Measurements from ENCODE around the gene FEM1A.
"Not testable (repeated sequence)": the region's sequence is repeated elsewhere in the genome, so short reads cannot be mapped to it uniquely, and the experiment has no call there.

FEM1A gene

GRCh38 chr19:4839192-4839591 lies 47.7 kb downstream of the FEM1A start:
- no peaks in the 10 kb centered on the region for H3K9me3 ChIP-seq (ENCODE audit: control insufficient read depth, insufficient read depth, low read length)
- H3K4me1 ChIP-seq (ENCODE audit: control insufficient read depth, insufficient read depth, low read length) = no peaks in the 10 kb centered on the region
- peaks cover 10% of the 10 kb centered on the region for H3K36me3 ChIP-seq (ENCODE audit: control insufficient read depth, insufficient read depth, low read length)
- H3K27me3 ChIP-seq (ENCODE audit: control insufficient read depth, insufficient read depth, low read length) = no peaks in the 10 kb centered on the region
- H3K4me3 ChIP-seq (ENCODE audit: low read depth, low read length) = no peak overlapping the region
- no peak overlapping the region for H3K9ac ChIP-seq (ENCODE audit: low read depth, low read length)

GRCh38 chr19:4843647-4843965 lies 52.1 kb downstream of the FEM1A start:
- H3K4me3 ChIP-seq (ENCODE audit: low read depth, low read length) = no peak overlapping the region

GRCh38 chr19:4844348-4845179 lies 53.0 kb downstream of the FEM1A start:
- no peaks in the 10 kb centered on the region for H3K27me3 ChIP-seq (ENCODE audit: control insufficient read depth, insufficient read depth, low read length)
- no peaks in the 10 kb centered on the region for H3K4me1 ChIP-seq (ENCODE audit: control insufficient read depth, insufficient read depth, low read length)
- no peak overlapping the region for H3K4me3 ChIP-seq (ENCODE audit: low read depth, low read length)
- H3K9ac ChIP-seq (ENCODE audit: low read depth, low read length) = no peak overlapping the region
- no peaks in the 10 kb centered on the region for H3K9me3 ChIP-seq (ENCODE audit: control insufficient read depth, insufficient read depth, low read length)
- peaks cover 22% of the 10 kb centered on the region for H3K36me3 ChIP-seq (ENCODE audit: control insufficient read depth, insufficient read depth, low read length)

More at GRCh38 chr19:4843647-4843965, 52.1 kb downstream of the FEM1A start:
- Histone ChIP-seq H3K9me3 (ENCODE audit: control insufficient read depth, insufficient read depth, low read length) (no peaks in the 10 kb centered on the region), H3K27me3 (ENCODE audit: control insufficient read depth, insufficient read depth, low read length) (no peaks in the 10 kb centered on the region), H3K4me1 (ENCODE audit: control insufficient read depth, insufficient read depth, low read length) (no peaks in the 10 kb centered on the region), H3K36me3 (ENCODE audit: control insufficient read depth, insufficient read depth, low read length) (peaks cover 28% of the 10 kb centered on the region), H3K9ac (ENCODE audit: low read depth, low read length) (no peak overlapping the region)

GRCh38 chr19:4845975-4846374 lies 54.4 kb downstream of the FEM1A start:
- not testable (repeated sequence) for H3K4me3 ChIP-seq (ENCODE audit: low read depth, low read length); H3K9me3 ChIP-seq (ENCODE audit: control insufficient read depth, insufficient read depth, low read length); H3K9ac ChIP-seq (ENCODE audit: low read depth, low read length); H3K27me3 ChIP-seq (ENCODE audit: control insufficient read depth, insufficient read depth, low read length); H3K4me1 ChIP-seq (ENCODE audit: control insufficient read depth, insufficient read depth, low read length)
- peaks cover 24% of the 10 kb centered on the region for H3K36me3 ChIP-seq (ENCODE audit: control insufficient read depth, insufficient read depth, low read length)

- Histone ChIP-seq H3K36me3 (ENCODE audit: control insufficient read depth, insufficient read depth, low read length) (peaks cover 25% of the 10 kb centered on the region), H3K9ac (ENCODE audit: low read depth, low read length) (no peak overlapping the region), H3K4me1 (ENCODE audit: control insufficient read depth, insufficient read depth, low read length) (no peaks in the 10 kb centered on the region), H3K4me3 (ENCODE audit: low read depth, low read length) (no peak overlapping the region), H3K27me3 (ENCODE audit: control insufficient read depth, insufficient read depth, low read length) (no peaks in the 10 kb centered on the region), H3K9me3 (ENCODE audit: control insufficient read depth, insufficient read depth, low read length) (no peaks in the 10 kb centered on the region)
Measured at GRCh38 chr19:4847190-4847973, 55.8 kb downstream of the FEM1A start.

GRCh38 chr19:4849019-4849418 lies 57.5 kb downstream of the FEM1A start:
- Histone ChIP-seq H3K4me3 (ENCODE audit: low read depth, low read length) (no peak overlapping the region), H3K27me3 (ENCODE audit: control insufficient read depth, insufficient read depth, low read length) (no peaks in the 10 kb centered on the region), H3K9me3 (ENCODE audit: control insufficient read depth, insufficient read depth, low read length) (no peaks in the 10 kb centered on the region), H3K36me3 (ENCODE audit: control insufficient read depth, insufficient read depth, low read length) (peaks cover 21% of the 10 kb centered on the region), H3K4me1 (ENCODE audit: control insufficient read depth, insufficient read depth, low read length) (no peaks in the 10 kb centered on the region), H3K9ac (ENCODE audit: low read depth, low read length) (no peak overlapping the region)

All from iPS-15b (cell line).